ENCODE data around the gene NUDT5. TPM values are rescaled to one million over a fixed set of nuclear protein-coding genes. Genes with fewer than 3 reads are reported as not detected.
"Not testable (repeated sequence)": the region's sequence is repeated elsewhere in the genome, so short reads cannot be mapped to it uniquely, and the experiment has no call there.

The NUDT5 gene
- total RNA-seq = 10 to 100 TPM; 17.1 to 99.3 (median 36.6) TPM

- H3K4me1 ChIP-seq (replicated peaks in 1 of 2) = peaks cover 8 to 13% of the 10 kb centered on the region in 2 donors
- H3K27ac ChIP-seq = peak within 1 kb of the TSS; percentile 80 to 93
- 0 to 2% (median 0%) methylated on average over 1 to 40 of the region's 62 CpGs; no CpG with 5 or more reads in 2 of the 10 experiments for WGBS, 10 experiments
- ATAC-seq (replicated peaks in 6 of 8) = peak; percentile 86 to 94 (median 93)
- H3K4me3 ChIP-seq = peak within 1 kb of the TSS; percentile 70 to 99 (median 83)
- in situ Hi-C loops (cut with MboI; ENCODE audit: low pct_unique_long_range_greater_than_20kb in 2 of 9, low sequenced_read_pairs in 9 of 9, unreplicated experiment in 9 of 9) = no loop called here
Observed at GRCh38 chr10:12195603-12196506, at the start of gene NUDT5, which contains the start of gene CDC123. Gene NUDT5, minus strand, starts transcription at chr10:12195891. Its CDS starts 9,600 bp downstream, at chr10:12186291. Gene CDC123, plus strand, starts transcription at chr10:12196188. Its CDS starts 58 bp downstream, at chr10:12196246.

- ATAC-seq (replicated peaks in 6 of 8) = no peak
Observed at GRCh38 chr10:12243864-12244620, 48.4 kb upstream of the NUDT5 start.

DNA sequence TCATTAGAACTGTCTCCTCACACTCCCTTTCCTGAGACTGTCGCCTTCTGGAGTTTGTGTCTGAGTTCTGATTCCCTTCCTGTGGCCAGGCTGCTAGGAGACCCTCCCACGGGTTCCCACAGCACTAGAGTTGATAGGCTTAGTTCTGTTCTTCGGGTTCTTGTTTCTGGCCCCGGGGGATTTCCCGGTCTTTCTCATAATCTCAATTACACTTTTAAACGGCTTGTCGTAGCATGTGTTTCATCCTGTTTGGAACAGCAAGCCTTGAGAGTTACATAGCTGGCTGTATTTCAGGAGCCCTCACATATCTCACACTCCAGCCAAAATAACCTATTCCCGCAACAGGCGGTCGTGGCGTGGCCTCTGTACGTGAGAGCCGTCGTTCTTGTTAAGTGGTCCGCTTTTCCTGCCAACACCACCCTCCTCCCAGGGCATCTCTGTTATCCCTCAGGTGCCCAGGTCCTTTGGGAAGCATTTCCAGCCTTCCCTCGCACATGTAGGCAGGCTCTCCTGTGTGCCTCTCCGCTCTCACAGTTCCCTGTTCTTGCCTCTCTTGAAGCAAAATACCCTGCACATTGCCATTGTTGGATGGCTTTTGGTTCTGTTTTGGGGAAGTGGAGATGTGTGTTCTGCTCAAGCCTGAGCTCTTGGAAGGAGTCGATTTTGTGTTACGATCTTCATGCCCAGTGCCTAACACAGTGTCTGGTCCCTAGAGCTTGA lies 46.3 kb upstream of the NUDT5 start:
- 73 to 100% (median 94%) methylated on average over 3 to 6 of the region's 19 CpGs; no CpG with 5 or more reads in 2 of the 10 experiments for WGBS, 10 experiments
- H3K27ac ChIP-seq = no peak overlapping the region
- in situ Hi-C loops (cut with MboI; ENCODE audit: low pct_unique_long_range_greater_than_20kb in 2 of 9, low sequenced_read_pairs in 9 of 9, unreplicated experiment in 9 of 9) = no loop called here
- H3K4me3 ChIP-seq = no peak overlapping the region
- ATAC-seq (replicated peaks in 6 of 8) = no peak
- H3K4me1 ChIP-seq (replicated peaks in 1 of 2) = no peaks in the 10 kb centered on the region

More at GRCh38 chr10:12243864-12244620, 48.4 kb upstream of the NUDT5 start:
- Histone ChIP-seq H3K4me1 (replicated peaks in 1 of 2) (no peaks in the 10 kb centered on the region), H3K4me3 (no peak overlapping the region), H3K27ac (peak overlapping the region in 1 of 2 donors; percentile 41)
- 84 to 100% (median 95%) methylated on average over 3 to 14 of the region's 18 CpGs for WGBS, 10 experiments
- in situ Hi-C loops (cut with MboI; ENCODE audit: low pct_unique_long_range_greater_than_20kb in 2 of 9, low sequenced_read_pairs in 9 of 9, unreplicated experiment in 9 of 9) = no loop called here

GRCh38 chr10:12238821-12239220 lies 43.1 kb upstream of the NUDT5 start:
- Histone ChIP-seq H3K4me1 (replicated peaks in 1 of 2) (no peaks in the 10 kb centered on the region), H3K27ac (no peak overlapping the region), H3K4me3 (no peak overlapping the region)
- in situ Hi-C loops (cut with MboI; ENCODE audit: low pct_unique_long_range_greater_than_20kb in 2 of 9, low sequenced_read_pairs in 9 of 9, unreplicated experiment in 9 of 9) = no loop called here
- no peak for ATAC-seq (replicated peaks in 6 of 8)
- WGBS, 10 experiments = 70 to 100% (median 91%) methylated on average over 2 to 5 of the region's 8 CpGs; no CpG with 5 or more reads in 4 of the 10 experiments

GRCh38 chr10:12237265-12238220 lies 41.9 kb upstream of the NUDT5 start:
- 60 to 100% (median 94%) methylated on average over 2 to 11 of the region's 13 CpGs for WGBS, 10 experiments
- in situ Hi-C loops (cut with MboI; ENCODE audit: low pct_unique_long_range_greater_than_20kb in 2 of 9, low sequenced_read_pairs in 9 of 9, unreplicated experiment in 9 of 9) = no loop called here

GRCh38 chr10:12235796-12236195 lies 40.1 kb upstream of the NUDT5 start:
- Histone ChIP-seq H3K4me1 (replicated peaks in 1 of 2) (no peaks in the 10 kb centered on the region), H3K4me3 (no peak overlapping the region), H3K27ac (no peak overlapping the region)
- peak in 1 of 8 experiments; percentile 28 for ATAC-seq (replicated peaks in 6 of 8)
- in situ Hi-C loops (cut with MboI; ENCODE audit: low pct_unique_long_range_greater_than_20kb in 2 of 9, low sequenced_read_pairs in 9 of 9, unreplicated experiment in 9 of 9) = no loop called here
- 63 to 100% (median 84%) methylated on average over 1 to 4 of the region's 4 CpGs; no CpG with 5 or more reads in 1 of the 10 experiments for WGBS, 10 experiments

More at GRCh38 chr10:12237265-12238220, 41.9 kb upstream of the NUDT5 start:
- H3K4me1 ChIP-seq (replicated peaks in 1 of 2) = no peaks in the 10 kb centered on the region
- no peak for ATAC-seq (replicated peaks in 6 of 8)
- H3K4me3 ChIP-seq = no peak overlapping the region
- no peak overlapping the region for H3K27ac ChIP-seq

DNA sequence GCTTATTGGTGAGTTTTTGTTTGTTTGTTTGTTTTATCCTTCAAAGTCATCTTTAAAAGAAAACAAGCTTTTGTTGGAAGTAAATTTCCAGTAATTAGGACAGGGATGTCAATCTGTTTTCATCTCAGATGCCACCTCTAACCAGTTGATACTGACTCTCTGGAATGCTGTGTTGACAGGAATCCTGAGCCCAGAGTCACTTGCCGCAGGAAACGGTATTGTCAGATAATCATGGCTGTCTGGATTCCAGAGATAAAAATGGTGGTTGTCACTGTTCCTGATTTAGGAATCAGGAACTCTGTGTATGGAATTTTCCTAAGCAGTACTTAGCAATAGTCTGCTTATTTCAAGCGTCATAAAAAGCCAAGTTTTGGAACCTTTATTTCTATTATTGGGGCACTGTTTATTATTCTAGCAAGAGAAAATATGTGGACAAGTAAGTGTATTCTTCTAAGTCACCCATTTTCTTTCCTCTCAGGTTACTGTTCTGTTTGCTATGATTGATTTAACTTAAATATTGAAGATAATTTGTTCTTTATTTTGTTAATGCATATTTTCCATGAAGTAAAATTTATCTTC lies 39.5 kb upstream of the NUDT5 start:
- 79 to 100% (median 93%) methylated on average over 1 to 3 of the region's 3 CpGs; no CpG with 5 or more reads in 1 of the 10 experiments for WGBS, 10 experiments
- no peak for ATAC-seq (replicated peaks in 6 of 8)
- Histone ChIP-seq H3K4me1 (replicated peaks in 1 of 2) (no peaks in the 10 kb centered on the region), H3K27ac (no peak overlapping the region), H3K4me3 (no peak overlapping the region)
- in situ Hi-C loops (cut with MboI; ENCODE audit: low pct_unique_long_range_greater_than_20kb in 2 of 9, low sequenced_read_pairs in 9 of 9, unreplicated experiment in 9 of 9) = no loop called here

DNA sequence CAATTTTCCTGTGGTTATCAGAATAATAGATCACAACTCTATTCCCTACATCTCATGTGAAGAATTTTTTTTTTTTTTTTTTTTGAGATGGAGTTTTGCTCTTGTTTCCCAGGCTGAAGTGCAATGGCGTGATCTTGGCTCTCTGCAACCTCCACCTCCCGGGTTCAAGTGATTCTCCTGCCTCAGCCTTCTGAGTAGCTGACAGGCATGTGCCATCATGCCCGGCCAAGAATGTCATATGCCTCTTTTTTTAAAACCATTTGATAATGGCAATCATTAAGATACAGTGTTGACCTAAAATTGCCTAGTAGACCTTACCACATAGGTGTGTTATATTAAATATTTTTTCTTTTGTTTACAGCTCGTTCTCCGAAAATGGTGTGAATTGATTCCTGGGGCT lies 39.0 kb upstream of the NUDT5 start:
- in situ Hi-C loops (cut with MboI; ENCODE audit: low pct_unique_long_range_greater_than_20kb in 2 of 9, low sequenced_read_pairs in 9 of 9, unreplicated experiment in 9 of 9); H3K4me1 ChIP-seq (replicated peaks in 1 of 2); H3K4me3 ChIP-seq; H3K27ac ChIP-seq; ATAC-seq (replicated peaks in 6 of 8): not testable (repeated sequence)
- 90 to 100% (median 98%) methylated on average over 1 to 5 of the region's 5 CpGs; no CpG with 5 or more reads in 2 of the 10 experiments for WGBS, 10 experiments

DNA sequence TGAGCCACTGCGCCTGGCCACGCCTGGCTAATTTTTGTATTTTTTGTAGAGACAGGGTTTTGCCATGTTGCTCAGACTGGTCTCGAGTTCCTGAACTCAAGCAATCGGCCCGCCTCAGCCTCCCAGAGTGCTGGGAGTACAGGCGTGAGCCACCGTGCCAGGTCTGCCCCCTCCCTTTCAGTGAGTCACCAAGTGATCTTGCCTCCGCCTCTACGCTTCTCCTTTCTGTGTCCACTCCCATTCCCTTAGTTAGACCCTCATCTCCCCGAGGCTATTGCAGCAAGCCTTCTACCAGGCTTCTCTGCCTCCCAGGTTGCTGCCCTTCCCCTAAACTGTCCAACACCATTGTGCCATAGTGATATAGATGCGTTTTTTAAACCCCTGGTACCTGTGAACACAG lies 33.2 kb upstream of the NUDT5 start:
- Histone ChIP-seq H3K4me3 (no peak overlapping the region), H3K4me1 (replicated peaks in 1 of 2) (no peaks in the 10 kb centered on the region), H3K27ac (no peak overlapping the region)
- ATAC-seq (replicated peaks in 6 of 8) = peak in 1 of 8 experiments; percentile 48
- 86 to 100% (median 93%) methylated on average over 1 to 7 of the region's 11 CpGs; no CpG with 5 or more reads in 3 of the 10 experiments for WGBS, 10 experiments
- in situ Hi-C loops (cut with MboI; ENCODE audit: low pct_unique_long_range_greater_than_20kb in 2 of 9, low sequenced_read_pairs in 9 of 9, unreplicated experiment in 9 of 9) = no loop called here

DNA sequence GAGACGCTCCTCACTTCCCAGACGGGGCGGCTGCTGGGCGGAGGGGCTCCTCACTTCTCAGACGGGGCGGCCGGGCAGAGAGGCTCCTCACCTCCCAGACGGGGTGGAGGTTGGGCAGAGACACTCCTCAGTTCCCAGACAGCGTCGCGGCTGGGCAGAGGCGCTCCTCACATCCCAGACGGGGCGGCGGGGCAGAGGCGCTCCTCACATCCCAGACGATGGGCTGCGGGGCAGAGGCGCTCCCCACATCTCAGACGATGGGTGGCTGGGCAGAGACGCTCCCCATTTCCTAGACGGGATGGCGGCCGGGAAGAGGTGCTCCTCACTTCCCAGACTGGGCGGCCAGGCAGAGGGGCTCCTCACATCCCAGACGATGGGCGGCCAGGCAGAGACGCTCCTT lies 30.7 kb upstream of the NUDT5 start:
- H3K27ac ChIP-seq; in situ Hi-C loops (cut with MboI; ENCODE audit: low pct_unique_long_range_greater_than_20kb in 2 of 9, low sequenced_read_pairs in 9 of 9, unreplicated experiment in 9 of 9); H3K4me1 ChIP-seq (replicated peaks in 1 of 2); ATAC-seq (replicated peaks in 6 of 8); H3K4me3 ChIP-seq: not testable (repeated sequence)
- no CpG with 5 or more reads among the region's 28 CpGs for WGBS, 10 experiments

- Histone ChIP-seq H3K27ac (no peak overlapping the region), H3K4me1 (replicated peaks in 1 of 2) (no peaks in the 10 kb centered on the region), H3K4me3 (no peak overlapping the region)
- ATAC-seq (replicated peaks in 6 of 8) = no peak
- in situ Hi-C loops (cut with MboI; ENCODE audit: low pct_unique_long_range_greater_than_20kb in 2 of 9, low sequenced_read_pairs in 9 of 9, unreplicated experiment in 9 of 9) = no loop called here
- WGBS, 10 experiments = 67 to 100% (median 95%) methylated on average over 1 to 2 of the region's 2 CpGs; no CpG with 5 or more reads in 1 of the 10 experiments
Observed at GRCh38 chr10:12225444-12225843, 29.8 kb upstream of the NUDT5 start.
